ENCODE measurements around the gene PTPRG.

DNA sequence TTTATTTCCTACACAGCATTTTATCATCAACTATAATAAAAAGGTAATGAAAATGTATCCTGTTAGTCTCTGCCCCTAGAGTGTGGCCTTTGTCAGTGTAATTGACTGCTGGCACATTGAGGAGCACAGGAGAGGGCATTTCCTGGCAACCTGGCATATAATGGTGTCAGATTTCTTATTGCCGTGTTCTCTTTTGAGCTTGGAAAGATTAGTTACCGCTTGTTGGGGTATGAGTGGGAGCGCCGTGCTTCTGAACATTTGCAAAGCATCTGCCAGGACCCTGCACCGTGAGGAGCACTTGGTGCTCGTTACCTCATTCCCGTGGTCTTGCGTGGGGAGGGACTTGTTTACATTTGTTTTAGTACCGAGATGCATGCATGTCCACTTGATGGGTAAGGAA, 124.4 kb downstream of the PTPRG start:
- TF ChIP-seq EZH2 (IDR thresholded peaks at IDR 0.05; ENCODE audit: borderline replicate concordance, control insufficient read depth, low read depth, low read length): no peak
- TF ChIP-seq YY1 (IDR thresholded peaks at IDR 0.05; ENCODE audit: low read depth, low read length): no peak
- TF ChIP-seq TCF7 (IDR thresholded peaks at IDR 0.05; ENCODE audit: borderline replicate concordance): no peak
- no peak for TF ChIP-seq ZZZ3 (IDR thresholded peaks at IDR 0.05; ENCODE audit: control insufficient read depth, insufficient read length, low read depth)
